Tibial nerve (tissue), 4 donors: ENCODE measurements around the gene TP73. TPM values are rescaled to one million over a fixed set of nuclear protein-coding genes. Genes with fewer than 3 reads are reported as not detected.
"Not testable (repeated sequence)": the region's sequence is repeated elsewhere in the genome, so short reads cannot be mapped to it uniquely, and the experiment has no call there.

Experiments
- DNase-seq, 2 donors: peaks; one replicate each; pipeline ENCODE4 v3.0.0-alpha.2; 2019; ENCODE audit warnings: low spot score in 2 of 2
- H3K27ac ChIP-seq, 4 donors: fragments of 200-600 bp; sonication (generic) in 3 of 4; one replicate each; pipeline ENCODE4 v1.5.1; 2017 to 2019; ENCODE audit warnings: mild to moderate bottlenecking in 1 of 4
- H3K27me3 ChIP-seq, 2 donors: fragments of 200-600 bp; sonication (generic) in 1 of 2; one replicate each; pipeline versions ENCODE4 v1.5.1 to v1.6.0; 2017 to 2019
- H3K36me3 ChIP-seq, 3 donors: fragments of 200-600 bp; sonication (generic); one replicate each; pipeline ENCODE4 v1.5.1; 2018 to 2019
- H3K4me1 ChIP-seq, 4 donors: fragments of 200-600 bp; sonication (generic) in 3 of 4; one replicate each; pipeline ENCODE4 v1.5.1; 2017 to 2019
- H3K4me3 ChIP-seq, 4 donors: fragments of 200-600 bp; sonication (generic) in 3 of 4; one replicate each; pipeline ENCODE4 v1.5.1; 2017 to 2019; ENCODE audit warnings: mild to moderate bottlenecking in 1 of 4, moderate library complexity in 1 of 4
- H3K9me3 ChIP-seq, 4 donors: fragments of 200-600 bp; sonication (generic) in 3 of 4; one replicate each; pipeline ENCODE4 v1.5.1; 2017 to 2019
- EP300 ChIP-seq, 2 donors: sonication (generic); formaldehyde crosslinking; IDR thresholded peaks; one replicate each; pipeline ENCODE4 v1.6.1; 2017; ENCODE audit warnings: antibody characterized with exemption in 2 of 2, mild to moderate bottlenecking in 1 of 2
- POLR2A ChIP-seq, 2 donors: fragments of 450-650 bp; IDR thresholded peaks; one replicate each; pipeline ENCODE4 v1.6.1; 2017; ENCODE audit warnings: antibody characterized with exemption in 2 of 2, mild to moderate bottlenecking in 2 of 2, moderate library complexity in 2 of 2
- WGBS, 2 donors: methylation state at CpG; one replicate each; pipeline ENCODE4 v1.1.5; 2018; 5-methylcytosine and 5-hydroxymethylcytosine counted together
- total RNA-seq, 4 donors: library from RNA; depleted of rRNA; stranded (reverse); fragments of >200 nt; gene quantifications; one replicate each; pipeline ENCODE4 v1.1.0, GENCODE V29; 2016
- TF ChIP-seq, protein P1 (sequence below), 5 experiments: fragments of 200-600 bp in 3 of 5; fragments of 450-650 bp in 2 of 5; sonication (generic) in 3 of 5; IDR thresholded peaks; one replicate each; pipeline ENCODE4 v1.5.1; 2016 to 2019; ENCODE audit warnings: antibody characterized with exemption in 5 of 5, mild to moderate bottlenecking in 3 of 5, moderate library complexity in 2 of 5

TP73 gene
- total RNA-seq, 4 donors from 2014 or later = 0.30 TPM; not detected in 3

DNA sequence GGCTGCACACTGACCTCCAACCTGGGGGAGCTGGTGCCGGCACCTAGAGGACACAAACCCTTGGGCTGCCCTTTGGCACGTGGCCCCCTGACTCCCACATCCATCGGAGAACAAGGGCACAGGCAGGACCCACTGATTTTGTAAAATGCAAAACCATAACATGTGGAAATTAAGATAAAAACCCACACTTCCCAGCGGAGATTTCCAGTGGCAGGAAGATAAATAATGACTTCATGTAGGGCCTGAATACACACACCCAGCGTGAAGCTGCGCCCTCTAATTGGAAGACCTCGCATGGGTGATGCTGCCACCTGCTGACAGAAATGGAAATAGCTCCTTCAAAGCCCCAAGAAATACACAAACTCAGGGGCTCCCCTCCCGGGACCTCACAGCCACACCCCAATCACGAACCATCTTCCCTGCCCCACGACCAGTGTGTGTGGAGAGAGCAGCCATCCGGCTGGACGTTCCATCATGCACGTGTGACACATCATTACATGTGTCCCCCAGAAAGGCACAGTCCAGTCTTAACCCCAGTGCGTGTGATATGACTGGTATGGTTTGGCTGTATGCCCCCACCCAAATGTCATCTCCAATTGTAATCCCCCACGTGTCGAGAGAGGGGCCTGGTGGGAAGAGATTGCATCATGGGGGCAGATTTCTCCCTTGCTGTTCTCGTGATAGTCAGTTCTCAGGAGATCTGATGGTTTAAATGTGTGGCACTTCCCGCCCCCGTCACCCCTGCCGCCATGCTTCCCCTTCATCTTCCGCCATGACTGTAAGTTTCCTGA, 33.2 kb upstream of the TP73 start:
- H3K4me3 ChIP-seq = no peak overlapping the region
- H3K4me1 ChIP-seq = peaks cover 3 to 37% (median 17%) of the 10 kb centered on the region in 4 donors
- no peak overlapping the region for H3K27ac ChIP-seq
- peak; percentile 70 to 89 for DNase-seq
- no peaks in the 10 kb centered on the region for H3K27me3 ChIP-seq
- H3K9me3 ChIP-seq = no peaks in the 10 kb centered on the region
- no peaks in the 10 kb centered on the region for H3K36me3 ChIP-seq
- TF ChIP-seq EP300 (IDR thresholded peaks at IDR 0.05) (no peak), POLR2A (IDR thresholded peaks at IDR 0.05) (peak in 1 of 2 donors; percentile 4)
- TF ChIP-seq, protein P1, sequence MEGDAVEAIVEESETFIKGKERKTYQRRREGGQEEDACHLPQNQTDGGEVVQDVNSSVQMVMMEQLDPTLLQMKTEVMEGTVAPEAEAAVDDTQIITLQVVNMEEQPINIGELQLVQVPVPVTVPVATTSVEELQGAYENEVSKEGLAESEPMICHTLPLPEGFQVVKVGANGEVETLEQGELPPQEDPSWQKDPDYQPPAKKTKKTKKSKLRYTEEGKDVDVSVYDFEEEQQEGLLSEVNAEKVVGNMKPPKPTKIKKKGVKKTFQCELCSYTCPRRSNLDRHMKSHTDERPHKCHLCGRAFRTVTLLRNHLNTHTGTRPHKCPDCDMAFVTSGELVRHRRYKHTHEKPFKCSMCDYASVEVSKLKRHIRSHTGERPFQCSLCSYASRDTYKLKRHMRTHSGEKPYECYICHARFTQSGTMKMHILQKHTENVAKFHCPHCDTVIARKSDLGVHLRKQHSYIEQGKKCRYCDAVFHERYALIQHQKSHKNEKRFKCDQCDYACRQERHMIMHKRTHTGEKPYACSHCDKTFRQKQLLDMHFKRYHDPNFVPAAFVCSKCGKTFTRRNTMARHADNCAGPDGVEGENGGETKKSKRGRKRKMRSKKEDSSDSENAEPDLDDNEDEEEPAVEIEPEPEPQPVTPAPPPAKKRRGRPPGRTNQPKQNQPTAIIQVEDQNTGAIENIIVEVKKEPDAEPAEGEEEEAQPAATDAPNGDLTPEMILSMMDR (IDR thresholded peaks at IDR 0.05) = peak; percentile 80 to 91 (median 85)
- 20 to 25% methylated on average over 21 of the region's 21 CpGs for whole genome bisulfite sequencing, 2 donors

DNA sequence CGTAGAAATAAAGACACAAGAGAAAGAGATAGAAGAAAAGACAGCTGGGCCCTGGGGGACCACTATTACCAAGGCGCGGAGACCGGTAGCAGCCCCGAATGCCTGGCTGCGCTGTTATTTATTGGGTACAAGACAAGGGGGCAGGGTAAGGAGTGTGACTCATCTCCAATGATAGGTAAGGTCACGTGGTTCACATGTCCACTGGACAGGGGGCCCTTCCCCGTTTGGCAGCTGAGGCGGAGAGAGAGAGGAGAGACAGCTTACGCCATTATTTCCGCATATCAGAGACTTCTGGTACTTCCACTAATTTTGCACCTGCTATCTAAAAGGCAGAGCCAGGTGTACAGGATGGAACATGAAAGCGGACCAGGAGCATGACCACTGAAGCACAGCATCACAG, 31.6 kb upstream of the TP73 start:
- no peak for DNase-seq
- no peak overlapping the region for H3K27ac ChIP-seq
- peaks cover 3 to 42% (median 19%) of the 10 kb centered on the region in 4 donors for H3K4me1 ChIP-seq
- no peak overlapping the region for H3K4me3 ChIP-seq
- H3K9me3 ChIP-seq = no peaks in the 10 kb centered on the region
- whole genome bisulfite sequencing, 2 donors = 87 to 89% methylated on average over 12 of the region's 12 CpGs
- TF ChIP-seq EP300 (IDR thresholded peaks at IDR 0.05) = no peak
- TF ChIP-seq POLR2A (IDR thresholded peaks at IDR 0.05) = no peak
- TF ChIP-seq, protein P1 (IDR thresholded peaks at IDR 0.05) = no peak
- H3K36me3 ChIP-seq = no peaks in the 10 kb centered on the region
- no peaks in the 10 kb centered on the region for H3K27me3 ChIP-seq

DNA sequence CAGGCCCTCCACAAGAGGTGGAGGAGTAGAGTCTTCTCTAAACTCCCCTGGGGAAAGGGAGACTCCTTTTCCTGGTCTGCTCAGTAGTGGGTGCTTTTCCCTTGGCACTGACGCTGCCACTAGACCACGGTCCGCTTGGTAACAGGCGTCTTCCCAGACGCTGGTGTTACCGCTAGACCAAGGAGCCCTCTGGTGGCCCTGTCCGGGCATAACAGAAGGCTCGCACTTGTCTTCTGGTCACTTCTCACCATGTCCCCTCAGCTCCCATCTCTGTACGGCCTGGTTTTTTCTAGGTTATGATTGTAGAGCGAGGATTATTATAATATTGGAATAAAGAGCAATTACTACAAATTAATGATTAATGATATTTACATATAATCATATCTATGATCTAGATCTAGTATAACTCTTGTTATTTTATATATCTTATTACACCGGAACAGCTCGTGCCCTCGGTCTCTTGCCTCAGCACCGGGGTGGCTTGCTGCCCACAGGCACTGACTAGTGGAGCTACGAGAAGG, 31.1 kb upstream of the TP73 start:
- not testable (repeated sequence) for H3K9me3 ChIP-seq, H3K4me3 ChIP-seq, H3K27me3 ChIP-seq, H3K27ac ChIP-seq, DNase-seq, H3K36me3 ChIP-seq
- TF ChIP-seq, protein P1 (IDR thresholded peaks at IDR 0.05) = peak; percentile 38 to 64 (median 55)
- 25 to 27% methylated on average over 15 of the region's 15 CpGs for WGBS, 2 donors
- H3K4me1 ChIP-seq = peaks cover 3 to 47% (median 21%) of the 10 kb centered on the region in 4 donors

DNA sequence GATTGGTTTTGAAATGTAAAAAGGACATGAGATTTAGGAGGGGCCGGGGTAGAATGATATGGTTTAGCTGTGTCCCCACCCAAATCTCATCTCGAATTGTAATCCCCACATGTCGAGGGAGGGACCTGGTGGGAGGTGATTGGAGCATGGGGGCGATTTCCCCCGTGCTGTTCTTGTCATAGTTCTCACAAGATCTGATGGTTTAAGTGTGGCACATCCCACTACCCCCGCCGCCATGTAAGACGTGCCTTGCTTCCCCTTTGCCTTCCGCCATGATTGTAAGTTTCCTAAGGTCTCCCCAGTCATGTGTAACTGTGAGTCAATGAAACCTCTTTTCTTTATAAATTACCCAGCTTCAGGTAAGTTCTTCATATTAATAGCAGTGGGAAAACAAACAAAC, 30.2 kb upstream of the TP73 start:
- H3K27me3 ChIP-seq, H3K9me3 ChIP-seq, DNase-seq, H3K27ac ChIP-seq, H3K36me3 ChIP-seq, H3K4me3 ChIP-seq: not testable (repeated sequence)
- WGBS, 2 donors = 74 to 84% methylated on average over 9 of the region's 9 CpGs
- H3K4me1 ChIP-seq = peaks cover 3 to 53% (median 22%) of the 10 kb centered on the region in 4 donors

DNA sequence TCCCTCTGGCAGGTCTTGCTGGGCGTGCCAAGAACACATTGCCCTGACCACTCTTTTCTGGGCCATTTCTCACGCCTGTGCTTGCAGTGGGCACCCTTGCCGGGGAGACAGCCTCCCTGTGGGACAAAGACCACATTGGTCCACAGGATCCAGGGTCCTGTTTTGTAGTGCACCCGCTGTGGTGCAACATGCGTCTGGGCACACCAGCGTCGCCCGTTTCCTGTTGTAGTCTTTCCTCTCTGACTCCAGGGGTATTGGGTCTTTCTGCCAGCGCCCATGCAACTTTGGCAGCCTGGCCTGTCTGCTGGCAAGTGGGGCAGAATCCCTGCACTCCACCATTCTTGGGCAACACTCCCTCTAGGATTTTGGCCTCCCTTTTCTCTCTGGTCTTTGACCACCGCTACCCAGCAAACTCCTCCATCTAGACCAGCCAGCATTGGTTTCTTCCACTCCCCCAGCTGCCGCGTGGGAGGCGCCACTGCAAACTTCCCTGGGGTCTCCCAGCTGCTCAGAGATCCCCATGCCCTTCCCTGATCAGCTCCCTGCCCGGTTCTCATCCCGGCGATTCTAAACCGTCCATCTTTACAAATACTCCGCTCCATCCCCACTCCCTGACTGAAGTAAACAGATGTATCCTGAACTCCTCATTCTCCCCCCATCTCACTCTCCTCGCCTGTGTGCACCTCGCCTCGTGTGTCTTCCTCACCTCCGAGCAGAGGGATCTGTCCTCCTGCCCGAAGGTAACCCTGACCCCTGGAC, 28.7 kb upstream of the TP73 start:
- 29% methylated on average over 22 to 23 of the region's 23 CpGs for WGBS, 2 donors
- no peaks in the 10 kb centered on the region for H3K27me3 ChIP-seq
- peaks cover 2 to 51% (median 22%) of the 10 kb centered on the region in 4 donors for H3K4me1 ChIP-seq
- H3K9me3 ChIP-seq = no peaks in the 10 kb centered on the region
- TF ChIP-seq EP300 (IDR thresholded peaks at IDR 0.05) = no peak
- TF ChIP-seq POLR2A (IDR thresholded peaks at IDR 0.05) = no peak
- TF ChIP-seq, protein P1 (IDR thresholded peaks at IDR 0.05) = no peak
- peaks cover under 1 to 21% (median 12%) of the 10 kb centered on the region in 3 donors for H3K36me3 ChIP-seq
- peak overlapping the region; percentile 71 to 94 (median 85) for H3K4me3 ChIP-seq
- peak overlapping the region in 2 of 4 donors; percentile 68 to 88 for H3K27ac ChIP-seq
- DNase-seq = no peak
